ENCODE measurements around the gene POLR2C.
"Not testable (repeated sequence)": the region's sequence is repeated elsewhere in the genome, so short reads cannot be mapped to it uniquely, and the experiment has no call there.

POLR2C gene

GRCh38 chr16:57462209-57462977, at the start of gene POLR2C:
Gene POLR2C (plus strand): TSS chr16:57462679. CDS start chr16:57462725, 46 bp downstream.
- DNase-seq: peak; percentile 52

DNA sequence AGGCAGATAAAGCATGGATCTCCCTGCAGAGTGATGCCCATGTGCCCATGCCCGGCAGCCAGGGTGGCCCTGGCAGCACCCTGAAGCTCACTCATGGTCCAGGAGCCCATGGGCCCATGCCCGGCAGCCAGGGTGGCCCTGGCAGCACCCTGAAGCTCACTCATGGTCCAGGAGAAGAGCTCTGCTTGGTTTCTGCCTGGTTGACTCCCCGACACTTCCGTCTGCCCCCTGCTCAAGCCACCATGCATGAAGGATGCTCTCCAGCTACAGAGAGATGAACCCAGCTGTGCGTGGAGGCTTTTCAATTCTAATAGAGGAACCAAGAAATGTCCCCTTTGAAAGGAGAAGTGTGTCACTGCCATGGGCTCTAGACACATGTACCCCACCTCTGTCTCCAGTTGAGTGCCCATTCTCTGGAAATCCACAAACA, 49.2 kb upstream of the POLR2C start:
- no peak for DNase-seq

GRCh38 chr16:57413733-57414132, 48.7 kb upstream of the POLR2C start:
- DNase-seq: no peak

DNA sequence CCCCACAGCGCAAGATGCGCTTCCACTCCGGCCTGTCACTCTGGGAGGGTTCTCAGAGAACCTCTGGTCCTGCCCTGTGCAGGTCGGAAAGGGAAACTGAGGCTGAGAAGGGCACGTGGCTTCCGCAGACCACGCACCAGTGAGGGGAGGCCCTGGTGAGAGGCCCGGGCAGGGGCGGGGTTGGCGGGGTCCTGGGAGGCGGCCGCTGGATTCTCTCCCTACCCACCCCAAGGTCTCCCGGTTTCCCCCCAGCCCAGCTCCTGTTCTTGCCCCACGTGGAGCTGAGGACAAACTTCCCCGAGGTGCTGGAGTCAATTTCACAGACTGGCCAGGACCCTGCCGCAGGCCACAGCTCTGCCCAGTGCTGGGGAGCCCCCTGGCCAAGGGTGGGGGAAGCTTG, 46.4 kb upstream of the POLR2C start:
- no peak for DNase-seq

DNA sequence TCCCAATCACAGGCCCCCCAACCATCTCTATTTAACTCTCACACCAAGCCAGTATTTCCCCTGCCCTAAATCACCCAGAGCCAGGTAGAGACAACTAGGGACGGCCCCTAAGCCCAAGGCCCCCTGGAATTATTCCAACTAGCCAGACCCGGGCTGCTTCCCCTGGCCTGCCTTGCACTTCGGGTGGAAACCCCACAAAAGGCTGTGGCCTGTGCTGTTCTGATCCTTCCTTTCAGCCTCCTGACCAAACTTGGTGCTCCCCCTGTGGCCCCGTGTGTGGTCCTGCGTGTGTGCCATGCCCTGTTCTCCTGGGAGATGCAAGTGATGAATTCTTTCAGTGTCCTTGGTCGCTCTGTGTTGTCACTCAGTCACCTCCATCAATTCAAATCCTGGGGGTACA, 43.0 kb upstream of the POLR2C start:
- DNase-seq: no peak

DNA sequence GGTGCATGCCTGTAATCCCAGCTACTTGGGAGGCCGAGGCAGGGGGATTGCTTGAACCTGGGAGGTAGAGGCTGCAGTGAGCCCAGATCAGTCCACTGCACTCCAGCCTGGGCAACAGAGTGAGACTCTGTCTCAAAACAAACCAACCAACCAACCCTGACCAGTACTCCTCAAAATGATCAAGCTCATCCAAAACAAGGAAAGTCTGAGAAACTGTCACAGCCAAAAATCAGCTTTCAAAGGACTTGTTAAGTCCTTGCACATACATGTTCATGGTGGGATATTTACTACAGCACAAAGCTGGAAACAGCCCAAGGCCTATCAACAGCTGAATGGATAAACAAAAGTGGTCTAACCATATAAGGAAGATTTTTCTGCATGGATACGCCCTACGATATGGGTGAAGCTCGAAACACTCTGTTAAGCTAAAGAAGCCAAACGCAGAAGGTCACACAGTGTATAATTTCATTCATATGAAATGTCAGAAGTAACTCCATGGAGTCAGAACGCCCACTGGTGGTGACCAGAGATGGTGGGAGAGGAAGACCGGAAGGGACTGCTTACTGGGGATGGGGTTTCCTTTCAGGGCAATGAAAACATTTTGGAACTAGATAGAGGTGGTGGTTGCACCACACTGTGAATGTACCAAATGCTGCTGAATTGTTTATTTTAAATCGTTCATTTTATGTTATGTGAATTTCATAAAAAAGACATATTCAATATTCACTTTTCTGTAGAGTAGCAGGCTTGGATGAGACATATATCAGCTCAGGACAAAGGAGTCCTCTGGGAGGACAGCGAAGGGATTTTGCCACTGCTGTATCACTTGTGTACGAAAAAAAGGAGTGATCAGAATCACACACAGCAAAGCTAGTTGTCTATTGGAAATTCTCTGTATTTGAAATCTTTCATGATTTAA, 40.2 kb upstream of the POLR2C start:
- DNase-seq: peak; percentile 23

GRCh38 chr16:57423152-57423551, 39.3 kb upstream of the POLR2C start:
- DNase-seq: no peak

- no peak for DNase-seq
Measured at GRCh38 chr16:57424583-57424982, 37.9 kb upstream of the POLR2C start.

DNA sequence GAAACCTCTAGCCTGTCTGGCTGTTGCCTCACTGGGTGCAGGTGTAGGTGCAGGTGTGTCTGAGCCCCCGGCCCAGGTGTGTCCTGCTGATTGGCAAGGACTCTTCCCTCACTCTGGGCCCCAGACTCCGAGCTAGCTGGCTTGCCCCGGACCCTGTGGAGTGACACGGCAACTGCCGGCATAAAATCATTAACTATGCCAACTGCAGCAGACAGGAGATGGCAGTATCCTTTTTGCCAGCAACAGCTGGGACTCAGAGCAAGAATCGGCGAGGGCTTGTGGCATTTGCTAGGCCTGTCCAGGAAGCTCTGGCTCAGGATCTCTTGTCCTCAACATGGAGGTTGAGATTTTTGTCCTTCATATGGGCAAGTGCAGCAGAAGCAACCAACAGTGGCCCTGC, 36.1 kb upstream of the POLR2C start:
- DNase-seq: no peak

DNA sequence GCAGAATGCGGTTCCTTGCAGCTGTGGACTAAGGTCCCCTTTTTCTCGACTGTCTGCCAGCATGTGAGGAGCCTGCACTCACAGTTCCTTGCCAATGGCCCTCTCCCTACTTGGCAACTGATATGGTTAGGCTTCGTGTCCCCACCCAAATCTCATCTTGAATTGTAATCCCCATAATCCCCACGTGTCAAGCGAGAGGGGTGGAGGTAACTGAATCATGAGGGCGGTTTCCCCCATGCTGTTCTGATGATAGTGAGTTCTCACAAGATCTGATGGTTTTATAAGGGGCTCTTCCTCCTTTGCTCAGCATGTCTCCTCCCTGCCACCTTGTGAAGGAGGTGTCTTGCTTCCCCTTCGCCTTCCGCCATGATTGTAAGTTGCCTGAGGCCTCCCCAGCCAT, 35.2 kb upstream of the POLR2C start:
- no peak for DNase-seq

DNA sequence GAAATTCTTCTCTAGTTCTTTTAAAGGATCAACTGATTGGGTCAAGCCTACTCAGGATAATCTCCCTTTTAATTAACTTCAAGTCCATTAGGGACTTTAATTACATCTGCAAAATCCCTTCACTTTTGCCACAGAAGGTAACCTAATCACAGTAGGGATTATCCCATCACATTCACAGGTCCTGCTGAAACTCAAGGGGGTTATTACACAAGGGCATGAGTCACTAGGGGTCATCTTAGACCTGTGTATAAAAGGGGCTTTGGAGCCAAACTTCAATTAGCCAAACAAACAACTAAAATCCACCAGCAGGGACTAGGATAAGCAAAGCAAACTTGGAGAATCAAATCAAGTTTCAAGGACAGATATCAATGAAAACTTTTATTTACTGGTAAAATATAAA, 34.7 kb upstream of the POLR2C start:
- DNase-seq: no peak

DNA sequence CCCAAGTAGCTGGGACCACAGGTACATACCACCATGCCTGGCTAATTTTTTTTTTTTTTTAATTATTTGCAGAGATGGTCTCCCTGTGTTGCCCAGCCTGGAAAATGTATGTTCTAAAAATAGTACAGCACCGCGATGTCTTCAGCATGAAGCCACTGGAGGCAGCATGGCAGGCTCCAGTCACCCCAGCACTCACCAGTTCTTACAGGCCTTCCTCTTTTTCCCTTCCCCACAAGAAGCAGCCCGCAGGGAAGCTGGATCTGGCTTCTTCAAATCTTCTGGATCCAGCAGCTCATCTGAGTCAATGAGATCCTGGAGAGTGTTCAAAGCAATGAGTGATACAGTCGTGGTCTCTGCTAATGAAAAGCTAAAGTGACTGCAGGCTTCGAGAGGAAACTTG, 31.5 kb upstream of the POLR2C start:
- DNase-seq: no peak

DNA sequence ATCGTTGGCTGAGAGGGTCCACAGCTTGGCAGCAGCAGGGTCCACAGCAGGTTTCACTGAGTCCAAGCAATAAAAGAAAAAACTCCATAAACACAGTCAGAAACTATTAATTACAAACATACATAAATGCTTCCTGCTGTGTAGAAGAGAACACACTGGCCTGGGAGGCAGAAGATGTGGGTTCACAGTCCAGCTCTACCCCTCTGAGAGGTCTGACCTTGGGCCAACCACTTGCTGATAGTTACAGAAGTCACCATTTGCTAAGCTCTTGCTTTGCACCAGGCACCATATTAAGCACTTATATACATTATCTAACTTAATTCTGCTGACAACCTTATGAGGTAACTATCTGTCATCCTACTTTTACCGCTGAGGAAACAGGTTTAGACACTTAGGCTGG, 30.0 kb upstream of the POLR2C start:
- no peak for DNase-seq

DNA sequence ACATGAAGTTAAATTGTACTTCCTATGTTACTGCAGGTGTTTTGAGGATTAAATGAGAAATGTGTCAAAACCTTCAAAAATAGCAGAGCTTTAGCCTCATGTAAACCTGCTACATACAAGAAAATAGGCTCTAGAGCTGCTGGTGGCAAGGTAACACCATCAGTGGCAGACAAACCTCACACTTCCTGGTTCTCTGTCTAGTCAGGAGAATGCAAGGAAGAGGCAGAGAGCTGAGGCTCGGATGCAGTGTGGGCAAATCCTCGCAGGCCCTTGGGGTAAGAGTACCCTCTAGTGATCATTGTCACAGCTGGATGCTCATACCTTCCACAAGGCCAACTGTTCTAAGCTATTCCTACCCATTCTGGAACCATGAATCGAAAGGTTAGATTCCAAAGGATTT, 29.5 kb upstream of the POLR2C start:
- no peak for DNase-seq

DNA sequence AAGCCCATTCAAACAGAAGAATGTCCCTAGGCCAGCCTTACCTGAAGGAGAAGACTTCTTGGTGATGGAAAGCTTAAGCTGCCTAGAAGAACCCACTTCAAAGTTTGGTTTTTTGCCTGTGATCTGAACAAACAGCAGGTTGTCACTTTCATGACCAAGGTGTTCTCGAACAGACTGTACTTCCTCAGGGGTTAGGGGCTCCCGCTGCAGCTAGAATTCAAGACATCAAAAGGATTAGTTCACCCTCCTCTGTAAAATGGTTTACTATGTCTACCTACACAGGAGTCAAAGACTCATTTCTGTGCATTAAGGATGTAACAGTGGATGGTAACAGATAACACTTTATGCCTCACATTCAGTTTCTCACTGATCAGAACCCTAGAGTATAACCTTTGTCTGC, 28.5 kb upstream of the POLR2C start:
- no peak for DNase-seq

DNA sequence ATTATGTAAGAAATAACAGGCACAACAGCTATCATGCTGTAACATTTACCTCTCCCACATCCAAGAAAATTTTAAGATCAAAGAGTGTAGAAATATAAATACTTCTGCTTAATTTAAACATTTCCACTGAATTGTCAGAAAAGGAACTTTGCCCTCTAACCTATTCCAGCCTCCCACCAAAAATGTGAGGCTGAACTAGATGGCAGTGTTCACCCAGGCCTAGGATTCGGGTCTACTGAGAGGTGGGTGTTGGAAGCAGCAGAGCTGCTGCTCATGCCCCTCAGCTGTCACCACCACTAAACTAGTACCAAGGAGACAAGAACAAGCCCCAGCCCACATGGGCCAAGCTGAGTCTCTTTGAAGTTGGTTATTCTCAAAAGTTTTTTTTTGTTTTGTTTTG, 26.6 kb upstream of the POLR2C start:
- DNase-seq: no peak

DNA sequence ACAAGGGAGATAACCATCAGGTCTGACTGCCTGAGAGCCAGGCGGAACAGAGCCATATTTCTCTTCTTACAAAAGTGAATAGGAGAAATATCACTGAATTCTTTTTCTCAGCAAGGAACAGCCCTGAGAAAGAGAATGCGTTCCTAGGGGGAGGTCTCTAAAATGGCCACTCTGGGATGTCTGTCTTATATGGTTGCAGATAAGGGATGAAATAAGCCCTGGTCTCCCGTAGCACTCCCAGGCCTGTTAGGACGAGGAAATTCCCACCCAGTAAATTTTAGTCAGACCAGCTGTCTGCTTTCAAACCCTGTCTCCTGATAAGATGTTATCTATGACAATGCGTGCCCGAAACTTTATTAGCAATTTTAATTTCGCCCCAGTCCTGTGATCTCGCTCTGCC, 22.5 kb upstream of the POLR2C start:
- DNase-seq: not testable (repeated sequence)

DNA sequence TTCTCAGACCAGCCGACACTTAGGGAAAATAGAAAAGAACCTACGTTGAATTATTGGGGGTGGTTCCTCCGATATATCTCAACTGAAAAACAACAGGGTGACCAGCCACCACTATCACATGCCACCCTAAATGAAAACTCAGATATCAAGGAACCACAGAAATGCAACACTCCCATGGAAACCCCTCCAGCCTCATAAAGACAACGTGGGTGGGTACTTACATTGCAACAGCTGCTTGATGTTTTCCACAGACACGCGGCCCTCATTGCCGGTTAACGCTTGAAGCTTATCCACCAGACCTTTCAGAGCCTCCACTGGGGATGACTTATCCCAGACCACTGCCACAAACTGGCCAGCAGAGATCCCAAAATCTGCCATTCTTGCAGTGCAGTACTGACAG, 21.9 kb upstream of the POLR2C start:
- not testable (repeated sequence) for DNase-seq

DNA sequence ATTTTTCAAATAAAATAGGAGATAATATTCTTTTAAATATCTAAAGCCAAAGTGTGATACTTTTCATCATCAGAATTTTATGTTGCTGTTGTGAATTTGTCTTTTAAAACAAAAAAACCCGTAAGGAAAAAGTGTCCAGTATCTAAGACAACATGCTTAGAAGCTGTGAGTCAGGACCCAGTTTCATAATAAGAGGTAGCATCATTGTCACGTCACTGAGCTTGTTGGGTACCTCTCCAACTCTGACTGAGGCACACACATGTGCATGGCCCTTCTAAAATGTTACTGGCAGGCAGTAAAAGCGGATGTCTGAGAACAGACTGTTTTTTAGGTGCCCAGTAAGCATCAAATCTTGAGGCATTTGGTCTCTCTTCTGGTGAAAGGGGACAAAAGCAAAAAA, 17.8 kb upstream of the POLR2C start:
- no peak for DNase-seq

- DNase-seq: no peak
Measured at GRCh38 chr16:57445510-57445909, 17.0 kb upstream of the POLR2C start.

DNA sequence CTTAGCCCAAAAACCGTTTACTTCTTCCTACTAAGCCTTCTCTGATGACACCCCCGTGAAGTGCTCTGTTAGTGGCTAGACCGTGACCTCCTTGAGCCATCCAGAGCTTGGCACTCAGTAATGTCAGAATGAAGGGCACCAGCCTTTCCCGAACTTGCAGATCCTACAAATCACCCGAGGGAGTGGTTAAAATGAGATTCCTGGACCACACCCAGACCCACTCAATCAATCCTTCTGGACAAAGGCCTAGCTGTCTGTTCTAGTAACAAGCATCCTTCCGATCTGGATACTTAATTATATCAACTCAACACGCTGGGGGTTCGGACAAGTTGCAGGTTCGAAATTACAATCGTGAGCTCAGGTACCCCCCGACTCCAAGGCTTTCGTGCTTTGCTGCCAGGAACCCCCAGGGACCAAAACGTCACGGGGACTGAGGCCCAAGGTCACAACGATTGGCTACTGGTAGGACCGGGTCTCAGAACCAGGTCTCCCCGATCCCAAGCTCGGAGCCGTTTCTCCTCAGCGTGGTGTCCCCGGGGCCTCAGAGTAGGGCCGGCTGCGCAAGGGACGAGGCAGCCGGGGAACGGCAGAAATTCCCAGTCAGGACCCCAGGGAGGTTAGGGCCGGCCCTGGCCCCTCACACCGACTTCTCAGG, 15.8 kb upstream of the POLR2C start:
- DNase-seq: no peak

DNA sequence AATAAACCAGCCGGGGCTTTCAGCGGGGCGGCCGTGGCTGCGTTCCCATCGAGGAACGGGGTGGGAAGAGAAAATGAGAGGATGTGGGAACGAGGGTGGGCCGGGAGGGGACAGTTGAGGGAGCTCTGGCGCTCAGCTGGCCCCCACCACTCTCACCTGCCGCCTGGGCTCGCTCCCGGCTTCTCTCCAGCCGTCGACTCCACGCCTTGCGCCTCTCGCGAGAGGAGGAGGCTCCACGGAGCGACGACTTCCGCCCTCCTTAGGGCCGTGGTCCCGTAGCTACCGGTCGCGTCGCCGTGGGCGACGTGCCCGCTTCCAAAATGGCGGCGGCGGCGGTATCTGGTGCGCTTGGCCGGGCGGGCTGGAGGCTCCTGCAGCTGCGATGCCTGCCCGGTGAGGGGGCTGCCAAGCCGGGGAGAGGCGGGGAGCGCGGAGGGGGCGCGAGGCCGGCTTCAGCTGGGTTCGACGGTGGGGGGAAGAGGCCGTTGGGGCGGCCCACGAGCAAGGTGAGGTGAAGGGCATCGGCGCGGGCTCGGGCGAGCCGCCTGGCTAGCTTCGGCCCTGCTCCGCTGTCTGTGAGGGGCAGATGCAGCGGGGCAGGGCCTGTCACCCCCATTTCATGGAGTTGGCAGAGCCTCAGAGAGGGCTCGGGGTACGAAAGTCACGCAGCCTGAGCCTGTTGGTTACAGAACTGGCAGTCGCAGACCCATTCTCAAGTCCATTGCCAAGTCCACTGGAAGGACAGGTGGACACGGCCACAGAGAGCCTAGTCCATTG, 15.1 kb upstream of the POLR2C start, which contains the start of the genes CIAPIN1 and COQ9:
Gene CIAPIN1 (minus strand): TSS at position 200 of the 777 bp plus-strand sequence. CDS start 6,457 bp downstream, outside the sequence.
Gene COQ9 (plus strand): TSS at position 294 of the 777 bp plus-strand sequence. CDS start 27 bp downstream, at position 321.
- DNase-seq: peak; percentile 77

Data from kidney glomerular epithelial cell (primary cell).